H1 (cell line): Measurements from ENCODE around the gene TRPV2. TPM values are rescaled to one million over a fixed set of nuclear protein-coding genes. Genes with fewer than 3 reads are reported as not detected.

Experiments used
- CHD1 ChIP-seq: IDR thresholded peaks from 2 replicates; pipeline ENCODE4 v1.6.1; 2012; ENCODE audit warnings: low read depth, low read length, improper control_type of control experiment
- E2F6 ChIP-seq: IDR thresholded peaks from 2 replicates; pipeline ENCODE4 v1.6.1; 2012; ENCODE audit warnings: inconsistent platforms
- KDM4A ChIP-seq: IDR thresholded peaks from one replicate; pipeline ENCODE4 v1.7.1; 2012; ENCODE audit warnings: low read depth, mild to moderate bottlenecking, moderate library complexity, low read length, inconsistent platforms; ENCODE audit not compliant: severe bottlenecking
- SRF ChIP-seq: IDR thresholded peaks from 2 replicates; pipeline ENCODE4 v1.6.1; 2011; ENCODE audit warnings: mild to moderate bottlenecking, low read depth, low read length, moderate library complexity
- polyA plus RNA-seq, 7 experiments: library from polyadenylated mRNA; depleted of rRNA in 3 of 7; stranded (reverse) in 5 of 7; unstranded in 2 of 7; fragments of >200 nt in 5 of 7; fragments of 200-250 nt in 2 of 7; gene quantifications; 1 replicate in 5 of 7; 2 replicates in 1 of 7; 4 replicates in 1 of 7; pipeline versions ENCODE4 v1.2.1 to v1.2.3, GENCODE V29; 2011 to 2013; ENCODE audit warnings: missing spikeins in 2 of 7, mixed read lengths in 2 of 7
- total RNA-seq: library from RNA; stranded (reverse); fragmentation: NEBNext Ultra II Directional; extraction: Animal tissue kit (Norgen Biotek cat#: 25700); gene quantifications from 2 replicates; pipeline ENCODE4 v1.2.1, GENCODE V29; 2021

TRPV2 gene
- total and polyA plus RNA-seq, 2 of the 8 experiments (the other 6 are each of a cell fraction or from before 2014, with no cell fraction given), result 1.7 to 2.1 TPM

GRCh38 chr17:16453493-16453851, 38.1 kb downstream of the TRPV2 start (continued):
- TF ChIP-seq E2F6, result no peak
- no peak for TF ChIP-seq CHD1
- no peak for TF ChIP-seq SRF
- no peak for TF ChIP-seq KDM4A
